ENCODE measurements around the gene TTC29. TPM values are rescaled to one million over a fixed set of nuclear protein-coding genes. Genes with fewer than 3 reads are reported as not detected.

Gene TTC29
- total and polyA plus RNA-seq, 2 experiments from 2014 or later = 0.52 to 0.60 TPM

- Histone ChIP-seq H3K27ac (ENCODE audit: low read depth) (no peak overlapping the region), H3K36me3 (ENCODE audit: insufficient read depth) (no peaks in the 10 kb centered on the region), H2AFZ (no peak overlapping the region), H3K4me3 (no peak overlapping the region), H3F3A (replicated peaks; ENCODE audit: low read depth) (no peaks in the 10 kb centered on the region), H3K79me2 (replicated peaks; ENCODE audit: insufficient read depth) (no peaks in the 10 kb centered on the region), H3K9me2 (ENCODE audit: insufficient read depth) (no peaks in the 10 kb centered on the region), H3K27me3 (ENCODE audit: insufficient read depth) (no peaks in the 10 kb centered on the region), H3K4me2 (no peak overlapping the region), H4K20me1 (replicated peaks; ENCODE audit: insufficient read depth) (no peaks in the 10 kb centered on the region), H3K4me1 (ENCODE audit: insufficient read depth) (no peaks in the 10 kb centered on the region)
- no peak overlapping the region for H3K27ac Mint-ChIP-seq
- TF ChIP-seq EZH2 (IDR thresholded peaks at IDR 0.05; ENCODE audit: low read depth, unreplicated experiment) (no peak), ZNF331 (CRISPR knock-in tag; IDR thresholded peaks at IDR 0.05; ENCODE audit: low read depth) (no peak), ZNF114 (CRISPR knock-in tag; IDR thresholded peaks at IDR 0.05) (no peak), NANOG (IDR thresholded peaks at IDR 0.05; ENCODE audit: borderline replicate concordance) (no peak), POLR2AphosphoS5 (IDR thresholded peaks at IDR 0.05; ENCODE audit: low read depth) (no peak)
- TF ChIP-seq, protein P1, sequence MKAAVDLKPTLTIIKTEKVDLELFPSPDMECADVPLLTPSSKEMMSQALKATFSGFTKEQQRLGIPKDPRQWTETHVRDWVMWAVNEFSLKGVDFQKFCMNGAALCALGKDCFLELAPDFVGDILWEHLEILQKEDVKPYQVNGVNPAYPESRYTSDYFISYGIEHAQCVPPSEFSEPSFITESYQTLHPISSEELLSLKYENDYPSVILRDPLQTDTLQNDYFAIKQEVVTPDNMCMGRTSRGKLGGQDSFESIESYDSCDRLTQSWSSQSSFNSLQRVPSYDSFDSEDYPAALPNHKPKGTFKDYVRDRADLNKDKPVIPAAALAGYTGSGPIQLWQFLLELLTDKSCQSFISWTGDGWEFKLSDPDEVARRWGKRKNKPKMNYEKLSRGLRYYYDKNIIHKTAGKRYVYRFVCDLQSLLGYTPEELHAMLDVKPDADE (IDR thresholded peaks at IDR 0.05) = no peak
- TF ChIP-seq, protein P2, sequence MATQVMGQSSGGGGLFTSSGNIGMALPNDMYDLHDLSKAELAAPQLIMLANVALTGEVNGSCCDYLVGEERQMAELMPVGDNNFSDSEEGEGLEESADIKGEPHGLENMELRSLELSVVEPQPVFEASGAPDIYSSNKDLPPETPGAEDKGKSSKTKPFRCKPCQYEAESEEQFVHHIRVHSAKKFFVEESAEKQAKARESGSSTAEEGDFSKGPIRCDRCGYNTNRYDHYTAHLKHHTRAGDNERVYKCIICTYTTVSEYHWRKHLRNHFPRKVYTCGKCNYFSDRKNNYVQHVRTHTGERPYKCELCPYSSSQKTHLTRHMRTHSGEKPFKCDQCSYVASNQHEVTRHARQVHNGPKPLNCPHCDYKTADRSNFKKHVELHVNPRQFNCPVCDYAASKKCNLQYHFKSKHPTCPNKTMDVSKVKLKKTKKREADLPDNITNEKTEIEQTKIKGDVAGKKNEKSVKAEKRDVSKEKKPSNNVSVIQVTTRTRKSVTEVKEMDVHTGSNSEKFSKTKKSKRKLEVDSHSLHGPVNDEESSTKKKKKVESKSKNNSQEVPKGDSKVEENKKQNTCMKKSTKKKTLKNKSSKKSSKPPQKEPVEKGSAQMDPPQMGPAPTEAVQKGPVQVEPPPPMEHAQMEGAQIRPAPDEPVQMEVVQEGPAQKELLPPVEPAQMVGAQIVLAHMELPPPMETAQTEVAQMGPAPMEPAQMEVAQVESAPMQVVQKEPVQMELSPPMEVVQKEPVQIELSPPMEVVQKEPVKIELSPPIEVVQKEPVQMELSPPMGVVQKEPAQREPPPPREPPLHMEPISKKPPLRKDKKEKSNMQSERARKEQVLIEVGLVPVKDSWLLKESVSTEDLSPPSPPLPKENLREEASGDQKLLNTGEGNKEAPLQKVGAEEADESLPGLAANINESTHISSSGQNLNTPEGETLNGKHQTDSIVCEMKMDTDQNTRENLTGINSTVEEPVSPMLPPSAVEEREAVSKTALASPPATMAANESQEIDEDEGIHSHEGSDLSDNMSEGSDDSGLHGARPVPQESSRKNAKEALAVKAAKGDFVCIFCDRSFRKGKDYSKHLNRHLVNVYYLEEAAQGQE (IDR thresholded peaks at IDR 0.05; ENCODE audit: unreplicated experiment) = no peak
- TF ChIP-seq, protein P3, sequence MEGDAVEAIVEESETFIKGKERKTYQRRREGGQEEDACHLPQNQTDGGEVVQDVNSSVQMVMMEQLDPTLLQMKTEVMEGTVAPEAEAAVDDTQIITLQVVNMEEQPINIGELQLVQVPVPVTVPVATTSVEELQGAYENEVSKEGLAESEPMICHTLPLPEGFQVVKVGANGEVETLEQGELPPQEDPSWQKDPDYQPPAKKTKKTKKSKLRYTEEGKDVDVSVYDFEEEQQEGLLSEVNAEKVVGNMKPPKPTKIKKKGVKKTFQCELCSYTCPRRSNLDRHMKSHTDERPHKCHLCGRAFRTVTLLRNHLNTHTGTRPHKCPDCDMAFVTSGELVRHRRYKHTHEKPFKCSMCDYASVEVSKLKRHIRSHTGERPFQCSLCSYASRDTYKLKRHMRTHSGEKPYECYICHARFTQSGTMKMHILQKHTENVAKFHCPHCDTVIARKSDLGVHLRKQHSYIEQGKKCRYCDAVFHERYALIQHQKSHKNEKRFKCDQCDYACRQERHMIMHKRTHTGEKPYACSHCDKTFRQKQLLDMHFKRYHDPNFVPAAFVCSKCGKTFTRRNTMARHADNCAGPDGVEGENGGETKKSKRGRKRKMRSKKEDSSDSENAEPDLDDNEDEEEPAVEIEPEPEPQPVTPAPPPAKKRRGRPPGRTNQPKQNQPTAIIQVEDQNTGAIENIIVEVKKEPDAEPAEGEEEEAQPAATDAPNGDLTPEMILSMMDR (conservative IDR thresholded peaks at IDR 0.05; ENCODE audit: low read depth in 2 of 2) = no peak
- no peak for DNase-seq (ENCODE audit: low spot score)
- H3K4me3 Mint-ChIP-seq = no peak overlapping the region
- no peaks in the 10 kb centered on the region for H3K36me3 Mint-ChIP-seq (ENCODE audit: low read depth)
- no peaks in the 10 kb centered on the region for H3K27me3 Mint-ChIP-seq (ENCODE audit: insufficient read depth, low read depth, poor library complexity)
- H3K9me3 Mint-ChIP-seq = no peaks in the 10 kb centered on the region
- peaks cover 1% of the 10 kb centered on the region; the same call in 1 of the 3 replicates for H3K4me1 Mint-ChIP-seq
- ATAC-seq = no peak
Observed at GRCh38 chr4:146795711-146796110, 150.0 kb downstream of the TTC29 start.

- no peaks in the 10 kb centered on the region for H3K36me3 ChIP-seq (ENCODE audit: insufficient read depth)
- no peak overlapping the region for H3K4me3 ChIP-seq
- H3K4me2 ChIP-seq = no peak overlapping the region
- Mint-ChIP-seq H3K9me3 (no peaks in the 10 kb centered on the region), H3K4me1 (no peaks in the 10 kb centered on the region), H3K27ac (no peak overlapping the region), H3K4me3 (no peak overlapping the region), H3K36me3 (ENCODE audit: low read depth) (no peaks in the 10 kb centered on the region), H3K27me3 (ENCODE audit: insufficient read depth, low read depth, poor library complexity) (peaks cover 2% of the 10 kb centered on the region)
- ATAC-seq (no peak), DNase-seq (ENCODE audit: low spot score) (no peak)
- H3K27me3 ChIP-seq (ENCODE audit: insufficient read depth) = no peaks in the 10 kb centered on the region
- no peak overlapping the region for H3K27ac ChIP-seq (ENCODE audit: low read depth)
- no peaks in the 10 kb centered on the region for H3F3A ChIP-seq (replicated peaks; ENCODE audit: low read depth)
- no peaks in the 10 kb centered on the region for H3K79me2 ChIP-seq (replicated peaks; ENCODE audit: insufficient read depth)
- H3K4me1 ChIP-seq (ENCODE audit: insufficient read depth) = no peaks in the 10 kb centered on the region
- no peaks in the 10 kb centered on the region for H3K9me2 ChIP-seq (ENCODE audit: insufficient read depth)
- H2AFZ ChIP-seq = no peak overlapping the region
- no peaks in the 10 kb centered on the region for H4K20me1 ChIP-seq (replicated peaks; ENCODE audit: insufficient read depth)
- TF ChIP-seq, protein P2 (IDR thresholded peaks at IDR 0.05; ENCODE audit: unreplicated experiment) = no peak
- TF ChIP-seq ZNF114 (CRISPR knock-in tag; IDR thresholded peaks at IDR 0.05) (no peak), NANOG (IDR thresholded peaks at IDR 0.05; ENCODE audit: borderline replicate concordance) (no peak), EZH2phosphoT487 (IDR thresholded peaks at IDR 0.05; ENCODE audit: unreplicated experiment) (no peak), STAT1 (IDR thresholded peaks at IDR 0.05; ENCODE audit: unreplicated experiment) (no peak), CREB1 (CRISPR knock-in tag; IDR thresholded peaks at IDR 0.05; ENCODE audit: low read depth) (no peak), EZH2 (IDR thresholded peaks at IDR 0.05; ENCODE audit: low read depth, unreplicated experiment) (no peak), JUNB (IDR thresholded peaks at IDR 0.05; ENCODE audit: unreplicated experiment) (no peak), POLR2AphosphoS5 (IDR thresholded peaks at IDR 0.05; ENCODE audit: low read depth) (no peak)
- TF ChIP-seq, protein P1 (IDR thresholded peaks at IDR 0.05) = no peak
Observed at GRCh38 chr4:146793727-146794126, 151.9 kb downstream of the TTC29 start.

Data from GM23338 (cell line).